HL-60 (cell line): ENCODE measurements around the gene IL37.

Experiments
- DNase-seq, 2 experiments: peaks; one replicate each; pipeline ENCODE4 v3.0.0-alpha.2; 2010 to 2020; ENCODE audit warnings: low read depth in 1 of 2, low spot score in 1 of 2
- H3K27ac ChIP-seq: fragments of 250-450 bp; sonication (Bioruptor Pico); replicated peaks from 2 replicates; pipeline ENCODE4 v1.5.1; 2020; ENCODE audit warnings: mild to moderate bottlenecking, moderate library complexity
- H3K27me3 ChIP-seq: fragments of 250-450 bp; sonication (Bioruptor Pico); 2 replicates; pipeline ENCODE4 v1.5.1; 2021; ENCODE audit warnings: mild to moderate bottlenecking, moderate library complexity; ENCODE audit not compliant: insufficient read depth, poor library complexity, severe bottlenecking
- H3K4me3 ChIP-seq: replicated peaks from 2 replicates; pipeline ENCODE4 v1.5.1; 2011; ENCODE audit warnings: mild to moderate bottlenecking, control low read depth, low read length; ENCODE audit not compliant: insufficient read depth
- CTCF ChIP-seq: IDR thresholded peaks from one replicate; pipeline ENCODE4 v1.5.1; 2011; ENCODE audit warnings: low read length, control low read depth, inconsistent platforms; ENCODE audit not compliant: insufficient read depth
- GABPA ChIP-seq: IDR thresholded peaks from 2 replicates; pipeline ENCODE4 v1.6.1; 2012; ENCODE audit warnings: low read depth
- POLR2AphosphoS5 ChIP-seq: IDR thresholded peaks from 2 replicates; pipeline ENCODE4 v1.6.1; 2012; ENCODE audit warnings: low read depth
- SPI1 ChIP-seq: IDR thresholded peaks from 2 replicates; pipeline ENCODE4 v1.6.1; 2012; ENCODE audit warnings: low read depth, mild to moderate bottlenecking, borderline replicate concordance
- TF ChIP-seq, protein P1 (sequence below): IDR thresholded peaks from 2 replicates; pipeline ENCODE4 v1.6.1; 2012; ENCODE audit warnings: low read depth; ENCODE audit not compliant: insufficient replicate concordance

Gene IL37

DNA sequence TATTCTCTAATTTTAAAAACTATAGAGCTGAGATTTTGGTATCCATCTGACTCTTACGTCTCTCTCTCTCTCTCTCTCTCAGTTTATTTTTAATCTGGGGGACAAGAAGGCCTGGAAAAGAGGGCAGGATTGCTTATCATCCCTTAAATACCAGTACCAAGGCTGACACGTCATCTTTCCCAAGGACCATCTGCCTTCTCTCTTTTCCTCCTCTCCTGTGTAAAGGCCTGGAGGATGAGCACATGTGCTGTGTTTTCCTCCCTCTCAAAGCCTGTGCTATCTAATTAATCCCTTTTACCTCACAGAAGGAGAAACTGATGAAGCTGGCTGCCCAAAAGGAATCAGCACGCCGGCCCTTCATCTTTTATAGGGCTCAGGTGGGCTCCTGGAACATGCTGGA is 7.3 kb downstream of the IL37 start:
- DNase-seq: no peak
- no peak overlapping the region for H3K27ac ChIP-seq
- TF ChIP-seq GABPA (no peak), CTCF (no peak), SPI1 (no peak), POLR2AphosphoS5 (no peak)
- TF ChIP-seq, protein P1, sequence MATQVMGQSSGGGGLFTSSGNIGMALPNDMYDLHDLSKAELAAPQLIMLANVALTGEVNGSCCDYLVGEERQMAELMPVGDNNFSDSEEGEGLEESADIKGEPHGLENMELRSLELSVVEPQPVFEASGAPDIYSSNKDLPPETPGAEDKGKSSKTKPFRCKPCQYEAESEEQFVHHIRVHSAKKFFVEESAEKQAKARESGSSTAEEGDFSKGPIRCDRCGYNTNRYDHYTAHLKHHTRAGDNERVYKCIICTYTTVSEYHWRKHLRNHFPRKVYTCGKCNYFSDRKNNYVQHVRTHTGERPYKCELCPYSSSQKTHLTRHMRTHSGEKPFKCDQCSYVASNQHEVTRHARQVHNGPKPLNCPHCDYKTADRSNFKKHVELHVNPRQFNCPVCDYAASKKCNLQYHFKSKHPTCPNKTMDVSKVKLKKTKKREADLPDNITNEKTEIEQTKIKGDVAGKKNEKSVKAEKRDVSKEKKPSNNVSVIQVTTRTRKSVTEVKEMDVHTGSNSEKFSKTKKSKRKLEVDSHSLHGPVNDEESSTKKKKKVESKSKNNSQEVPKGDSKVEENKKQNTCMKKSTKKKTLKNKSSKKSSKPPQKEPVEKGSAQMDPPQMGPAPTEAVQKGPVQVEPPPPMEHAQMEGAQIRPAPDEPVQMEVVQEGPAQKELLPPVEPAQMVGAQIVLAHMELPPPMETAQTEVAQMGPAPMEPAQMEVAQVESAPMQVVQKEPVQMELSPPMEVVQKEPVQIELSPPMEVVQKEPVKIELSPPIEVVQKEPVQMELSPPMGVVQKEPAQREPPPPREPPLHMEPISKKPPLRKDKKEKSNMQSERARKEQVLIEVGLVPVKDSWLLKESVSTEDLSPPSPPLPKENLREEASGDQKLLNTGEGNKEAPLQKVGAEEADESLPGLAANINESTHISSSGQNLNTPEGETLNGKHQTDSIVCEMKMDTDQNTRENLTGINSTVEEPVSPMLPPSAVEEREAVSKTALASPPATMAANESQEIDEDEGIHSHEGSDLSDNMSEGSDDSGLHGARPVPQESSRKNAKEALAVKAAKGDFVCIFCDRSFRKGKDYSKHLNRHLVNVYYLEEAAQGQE: no peak
- no peaks in the 10 kb centered on the region for H3K27me3 ChIP-seq
- no peak overlapping the region for H3K4me3 ChIP-seq

- TF ChIP-seq POLR2AphosphoS5 (no peak), SPI1 (no peak), GABPA (no peak)
- TF ChIP-seq, protein P1: no peak
- Histone ChIP-seq H3K27me3 (no peaks in the 10 kb centered on the region), H3K4me3 (no peak overlapping the region), H3K27ac (no peak overlapping the region)
- DNase-seq: no peak
Measured at GRCh38 chr2:112919086-112919485, 8.1 kb downstream of the IL37 start.

DNA sequence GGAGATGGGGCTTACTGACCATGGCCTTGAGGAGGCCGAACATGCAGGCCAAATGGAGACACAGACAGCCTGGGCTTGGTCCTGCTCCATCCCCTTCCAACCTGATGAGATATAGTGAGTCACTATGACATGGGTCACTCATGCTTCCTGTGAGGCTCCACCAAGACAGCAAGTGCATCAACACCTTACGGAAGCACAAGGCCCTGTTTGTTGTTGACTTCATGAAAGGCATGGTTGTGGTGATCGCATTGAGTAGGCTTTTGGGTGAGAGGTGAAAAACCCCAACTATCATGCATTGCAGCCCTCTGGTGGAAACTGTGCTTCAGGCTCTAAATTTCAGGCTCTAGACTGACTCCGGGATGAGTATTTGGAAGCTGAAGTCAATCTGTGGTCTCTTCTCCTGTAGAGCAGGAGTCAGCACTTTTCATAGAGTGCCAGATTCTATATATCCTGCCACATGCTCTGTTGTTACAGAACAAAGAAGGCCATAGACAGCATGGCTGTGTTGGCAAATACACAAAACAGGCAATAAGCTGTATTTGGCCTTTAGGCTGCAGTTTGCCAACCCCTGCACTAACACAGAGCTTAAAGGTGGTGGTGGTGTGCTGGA is 10.1 kb downstream of the IL37 start:
- DNase-seq: no peak
- no peak overlapping the region for H3K27ac ChIP-seq
- TF ChIP-seq GABPA: no peak
- no peaks in the 10 kb centered on the region for H3K27me3 ChIP-seq
- H3K4me3 ChIP-seq: no peak overlapping the region

DNA sequence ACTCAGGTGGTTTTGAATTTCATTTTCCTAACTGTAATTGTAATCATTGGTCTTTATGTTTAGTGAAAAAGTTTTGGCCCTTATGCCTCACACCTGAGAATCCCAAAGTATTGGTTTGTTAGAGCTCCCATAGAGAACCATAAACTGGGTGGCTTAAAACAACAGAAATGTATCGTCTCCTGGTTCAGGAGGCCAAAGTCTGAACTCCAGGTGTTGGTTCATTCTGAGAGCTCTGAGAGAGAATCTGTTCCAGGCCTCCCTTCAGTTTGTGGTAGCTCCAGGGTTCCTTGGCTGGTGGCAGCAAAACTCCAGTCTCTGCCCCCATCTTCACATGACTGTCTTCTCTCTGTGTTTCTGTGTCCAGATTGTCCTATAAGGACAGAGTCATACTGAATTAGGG is 11.0 kb downstream of the IL37 start:
- no peak overlapping the region for H3K27ac ChIP-seq
- DNase-seq: no peak
- H3K27me3 ChIP-seq: no peaks in the 10 kb centered on the region
- no peak for TF ChIP-seq GABPA
- no peak for TF ChIP-seq POLR2AphosphoS5
- TF ChIP-seq SPI1: no peak
- TF ChIP-seq, protein P1: no peak
- TF ChIP-seq CTCF: no peak
- no peak overlapping the region for H3K4me3 ChIP-seq
